Endometrium (tissue), 2 donors: Measurements from ENCODE around the gene TARM1.

ENCODE experiments used
- FAIRE-seq: peaks from 2 replicates; lab custom pipeline; 2012; peaks lifted over from hg19 to GRCh38; lab: Jason Lieb, UNC
- donor health status: control.
- donor health status: control.

The TARM1 gene

GRCh38 chr19:54081032-54081431, at the start of gene TARM1:
TSS of gene TARM1 (minus strand) at chr19:54081365. CDS start at chr19:54081340, 25 bp downstream.
- FAIRE-seq: no peak

- FAIRE-seq: no peak
These were observed 48.4 kb upstream of the TARM1 start for GRCh38 chr19:54129617-54129996.

GRCh38 chr19:54128796-54129616, 47.8 kb upstream of the TARM1 start:
- no peak for FAIRE-seq

- FAIRE-seq: no peak
These were observed 47.2 kb upstream of the TARM1 start for GRCh38 chr19:54128441-54128725.

- no peak for FAIRE-seq
These were observed 46.7 kb upstream of the TARM1 start for GRCh38 chr19:54127688-54128440.

- FAIRE-seq: no peak
These were observed 44.5 kb upstream of the TARM1 start for GRCh38 chr19:54125713-54126112.

- FAIRE-seq: no peak
These were observed 43.2 kb upstream of the TARM1 start for GRCh38 chr19:54124393-54124792.

- no peak for FAIRE-seq
These were observed 42.5 kb upstream of the TARM1 start for GRCh38 chr19:54123682-54124081.

GRCh38 chr19:54121259-54121658, 40.1 kb upstream of the TARM1 start:
- no peak for FAIRE-seq

- peak; percentile 95 for FAIRE-seq
These were observed 34.2 kb upstream of the TARM1 start, which contains the start of the genes PRPF31 and TFPT for GRCh38 chr19:54115109-54116063. TSS of gene PRPF31 (plus strand) at chr19:54115754. CDS start at chr19:54118279, 2,525 bp downstream. TSS of gene TFPT (minus strand) at chr19:54115657. CDS start at chr19:54115269, 388 bp downstream.

- FAIRE-seq: no peak
These were observed 33.4 kb upstream of the TARM1 start for GRCh38 chr19:54114340-54115108.

- no peak for FAIRE-seq
These were observed 28.5 kb upstream of the TARM1 start for GRCh38 chr19:54109651-54110050.

GRCh38 chr19:54108496-54108895, 27.3 kb upstream of the TARM1 start:
- FAIRE-seq: no peak

GRCh38 chr19:54107876-54108490, 26.8 kb upstream of the TARM1 start:
- no peak for FAIRE-seq

- FAIRE-seq: no peak
These were observed 25.6 kb upstream of the TARM1 start for GRCh38 chr19:54106716-54107115.

- FAIRE-seq: no peak
These were observed 24.6 kb upstream of the TARM1 start for GRCh38 chr19:54105796-54106195.

- FAIRE-seq: no peak
These were observed 24.0 kb upstream of the TARM1 start for GRCh38 chr19:54104998-54105715.

GRCh38 chr19:54102421-54103169, 21.4 kb upstream of the TARM1 start, which contains the start of gene NDUFA3:
TSS of gene NDUFA3 (plus strand) at chr19:54102855. CDS start at chr19:54102879, 24 bp downstream.
- peak; percentile 93 for FAIRE-seq

- no peak for FAIRE-seq
These were observed 19.4 kb upstream of the TARM1 start, which contains the start of gene OSCAR for GRCh38 chr19:54100561-54100960. TSS of gene OSCAR (minus strand) at chr19:54100803. CDS start at chr19:54100792, 11 bp downstream.
